Measurements from ENCODE around the gene SCFD2. TPM values are rescaled to one million over a fixed set of nuclear protein-coding genes. Genes with fewer than 3 reads are reported as not detected.

The SCFD2 gene
- total RNA-seq, 1 donor from 2014 or later = 11.0 TPM

GRCh38 chr4:53009824-53010223 is 356.0 kb downstream of the SCFD2 start:
- Histone ChIP-seq H3K4me3 (ENCODE audit: low read depth, low read length) (no peak overlapping the region), H3K36me3 (ENCODE audit: control insufficient read depth, insufficient read depth, low read length) (no peaks in the 10 kb centered on the region), H3K27me3 (ENCODE audit: control insufficient read depth, insufficient read depth, low read length) (no peaks in the 10 kb centered on the region)
- DNase-seq (ENCODE audit: low read depth) = no peak
- TF ChIP-seq CTCF (IDR thresholded peaks at IDR 0.05; ENCODE audit: insufficient read depth, low read length, poor library complexity, severe bottlenecking) = no peak

GRCh38 chr4:53007024-53007423 is 358.8 kb downstream of the SCFD2 start:
- no peaks in the 10 kb centered on the region for H3K27me3 ChIP-seq (ENCODE audit: control insufficient read depth, insufficient read depth, low read length)
- H3K4me3 ChIP-seq (ENCODE audit: low read depth, low read length) = no peak overlapping the region
- DNase-seq (ENCODE audit: low read depth) = no peak
- no peaks in the 10 kb centered on the region for H3K36me3 ChIP-seq (ENCODE audit: control insufficient read depth, insufficient read depth, low read length)
- no peak for TF ChIP-seq CTCF (IDR thresholded peaks at IDR 0.05; ENCODE audit: insufficient read depth, low read length, poor library complexity, severe bottlenecking)

- no peaks in the 10 kb centered on the region for H3K27me3 ChIP-seq (ENCODE audit: control insufficient read depth, insufficient read depth, low read length)
- no peak for TF ChIP-seq CTCF (IDR thresholded peaks at IDR 0.05; ENCODE audit: insufficient read depth, low read length, poor library complexity, severe bottlenecking)
- no peak for DNase-seq (ENCODE audit: low read depth)
- no peak overlapping the region for H3K4me3 ChIP-seq (ENCODE audit: low read depth, low read length)
- H3K36me3 ChIP-seq (ENCODE audit: control insufficient read depth, insufficient read depth, low read length) = no peaks in the 10 kb centered on the region
Observed at GRCh38 chr4:53005808-53006207, 360.1 kb downstream of the SCFD2 start.

GRCh38 chr4:53005149-53005546 is 360.7 kb downstream of the SCFD2 start:
- Histone ChIP-seq H3K36me3 (ENCODE audit: control insufficient read depth, insufficient read depth, low read length) (no peaks in the 10 kb centered on the region), H3K4me3 (ENCODE audit: low read depth, low read length) (no peak overlapping the region), H3K27me3 (ENCODE audit: control insufficient read depth, insufficient read depth, low read length) (no peaks in the 10 kb centered on the region)
- no peak for TF ChIP-seq CTCF (IDR thresholded peaks at IDR 0.05; ENCODE audit: insufficient read depth, low read length, poor library complexity, severe bottlenecking)
- DNase-seq (ENCODE audit: low read depth) = no peak

- H3K27me3 ChIP-seq (ENCODE audit: control insufficient read depth, insufficient read depth, low read length) = no peaks in the 10 kb centered on the region
- H3K4me3 ChIP-seq (ENCODE audit: low read depth, low read length) = no peak overlapping the region
- DNase-seq (ENCODE audit: low read depth) = no peak
- H3K36me3 ChIP-seq (ENCODE audit: control insufficient read depth, insufficient read depth, low read length) = no peaks in the 10 kb centered on the region
- no peak for TF ChIP-seq CTCF (IDR thresholded peaks at IDR 0.05; ENCODE audit: insufficient read depth, low read length, poor library complexity, severe bottlenecking)
Observed at GRCh38 chr4:53004497-53005148, 361.2 kb downstream of the SCFD2 start.

- no peak for TF ChIP-seq CTCF (IDR thresholded peaks at IDR 0.05; ENCODE audit: insufficient read depth, low read length, poor library complexity, severe bottlenecking)
- Histone ChIP-seq H3K4me3 (ENCODE audit: low read depth, low read length) (no peak overlapping the region), H3K36me3 (ENCODE audit: control insufficient read depth, insufficient read depth, low read length) (no peaks in the 10 kb centered on the region), H3K27me3 (ENCODE audit: control insufficient read depth, insufficient read depth, low read length) (no peaks in the 10 kb centered on the region)
- no peak for DNase-seq (ENCODE audit: low read depth)
Observed at GRCh38 chr4:53003959-53004358, 361.9 kb downstream of the SCFD2 start.
